Naive thymus-derived CD4-positive, alpha-beta T cell (primary cell): ENCODE data around the gene MED20. TPM values are rescaled to one million over a fixed set of nuclear protein-coding genes. Genes with fewer than 3 reads are reported as not detected.

ENCODE experiments used
- ATAC-seq: fragments of 150-1000 bp; cut with Tn5 transposase; 2 replicates; pipeline ENCODE4 v1.10.0; 2021; ENCODE audit warnings: mild to moderate bottlenecking, moderate library complexity
- CTCF ChIA-PET: fragments of 350-600 bp; sonication (Branson Sonifier 250); formaldehyde crosslinking; loops from one replicate; lab custom pipeline; 2021; ENCODE audit warnings: antibody characterized with exemption; lab: Charles Lee
- POLR2A ChIA-PET: fragments of 350-600 bp; sonication (Branson Sonifier 250); formaldehyde crosslinking; loops from one replicate; lab custom pipeline; 2021; ENCODE audit warnings: antibody characterized with exemption, inconsistent platforms; lab: Charles Lee
- DNase-seq, 9 donors: peaks; one replicate each; pipeline versions ENCODE4 v3.0.0 to v3.0.0-alpha.2; 2020 to 2022; ENCODE audit warnings: mixed read lengths in 1 of 9
- H3K27ac ChIP-seq: one replicate; pipeline ENCODE4 v1.7.0; 2013; ENCODE audit warnings: mild to moderate bottlenecking, low read depth, low read length, moderate library complexity
- H3K27me3 ChIP-seq, 2 donors: one replicate each; pipeline ENCODE4 v1.7.0; 2013; ENCODE audit warnings: low read length in 2 of 2, mild to moderate bottlenecking in 2 of 2, moderate library complexity in 2 of 2; ENCODE audit not compliant: control insufficient read depth in 2 of 2, insufficient read depth in 2 of 2
- H3K36me3 ChIP-seq, 3 experiments: 1 replicate in 2 of 3; 2 replicates in 1 of 3; pipeline ENCODE4 v1.7.0; 2013; ENCODE audit warnings: low read length in 3 of 3, mild to moderate bottlenecking in 3 of 3, moderate library complexity in 1 of 3; ENCODE audit not compliant: insufficient read depth in 3 of 3, control insufficient read depth in 2 of 3
- H3K4me1 ChIP-seq, 2 donors: one replicate each; pipeline ENCODE4 v1.7.0; 2013; ENCODE audit warnings: low read length in 2 of 2, mild to moderate bottlenecking in 2 of 2, moderate library complexity in 1 of 2; ENCODE audit not compliant: control insufficient read depth in 2 of 2, insufficient read depth in 2 of 2
- H3K4me3 ChIP-seq: 2 replicates; pipeline ENCODE4 v1.7.0; 2013; ENCODE audit warnings: mild to moderate bottlenecking, low read length
- H3K9me3 ChIP-seq, 3 experiments: 1 replicate in 2 of 3; 2 replicates in 1 of 3; pipeline ENCODE4 v1.7.0; 2013; ENCODE audit warnings: low read length in 3 of 3; ENCODE audit not compliant: control insufficient read depth in 2 of 3
- H3K27ac Mint-ChIP-seq, 9 donors: one replicate each; pipeline ENCODE4 v1.8.0; 2020 to 2022; ENCODE audit warnings: mixed read lengths in 9 of 9, mild to moderate bottlenecking in 8 of 9, moderate library complexity in 5 of 9, inconsistent platforms in 2 of 9
- H3K27me3 Mint-ChIP-seq, 5 donors: one replicate each; pipeline ENCODE4 v1.8.0; 2021 to 2022; ENCODE audit warnings: mixed read lengths in 5 of 5, mild to moderate bottlenecking in 1 of 5
- H3K36me3 Mint-ChIP-seq, 5 donors: one replicate each; pipeline ENCODE4 v1.8.0; 2020 to 2022; ENCODE audit warnings: mixed read lengths in 5 of 5, mild to moderate bottlenecking in 3 of 5, inconsistent platforms in 1 of 5
- H3K4me1 Mint-ChIP-seq, 7 donors: one replicate each; pipeline ENCODE4 v1.8.0; 2020 to 2022; ENCODE audit warnings: mixed read lengths in 7 of 7, mild to moderate bottlenecking in 3 of 7, inconsistent platforms in 1 of 7
- H3K4me3 Mint-ChIP-seq, 10 donors: one replicate each; pipeline ENCODE4 v1.8.0; 2020 to 2022; ENCODE audit warnings: mild to moderate bottlenecking in 10 of 10, mixed read lengths in 10 of 10, moderate library complexity in 6 of 10, inconsistent platforms in 2 of 10
- H3K9me3 Mint-ChIP-seq, 11 donors: one replicate each; pipeline ENCODE4 v1.8.0; 2020 to 2022; ENCODE audit warnings: mixed read lengths in 11 of 11, mild to moderate bottlenecking in 4 of 11, inconsistent platforms in 1 of 11, moderate library complexity in 1 of 11
- intact Hi-C, 2 donors: fragments of 100-400 bp; cut with micrococcal nuclease; formaldehyde crosslinking; loops; one replicate each; pipeline ENCODE4 v1.15.1; 2023
- polyA plus RNA-seq, 2 donors: library from polyadenylated mRNA; unstranded; fragments of 300-500 nt; fragmentation: Illumina TruSeq; gene quantifications; one replicate each; pipeline ENCODE4 v1.2.3, GENCODE V29; 2021
- total RNA-seq, 6 experiments: library from RNA in 5 of 6; stranded (reverse) in 5 of 6; gene quantifications; 1 replicate in 5 of 6; 2 replicates in 1 of 6; pipeline ENCODE4 v1.2.3 and lab custom pipeline; 2021 to 2026

The MED20 gene
- total and polyA plus RNA-seq, 7 experiments from 2014 or later: 4.2 to 21.7 (median 7.6) TPM

- Histone ChIP-seq H3K27me3 (no peaks in the 10 kb centered on the region), H3K27ac (peak overlapping the region; percentile 66), H3K9me3 (no peaks in the 10 kb centered on the region), H3K36me3 (peaks cover 0 to 13% (median 0%) of the 10 kb centered on the region in 3 experiments), H3K4me1 (peaks cover 43 to 61% of the 10 kb centered on the region in 2 donors), H3K4me3 (peak overlapping the region; percentile 68)
- H3K4me1 Mint-ChIP-seq: peaks cover 36 to 80% (median 67%) of the 10 kb centered on the region in 7 donors
- ChIA-PET CTCF (interaction anchor here (0.6 to 1.2 kb wide), 4 partner anchors 21 to 104 kb away, joined by 3 to 6 read pairs (median 3); no protein-coding TSS in a partner anchor), POLR2A (interaction anchor here (0.5 to 11.8 kb wide), 9 partner anchors 11 to 103 kb away, joined by 3 to 180 read pairs (median 3); partner anchors contain the start of genes BYSL and TAF8)
- peak overlapping the region; percentile 83 to 95 (median 92) for H3K27ac Mint-ChIP-seq
- H3K27me3 Mint-ChIP-seq: no peaks in the 10 kb centered on the region
- ATAC-seq (peak; percentile 12), DNase-seq (peak in 3 of 9 donors; percentile 34 to 46 (median 35))
- peaks cover 0 to 37% (median 1%) of the 10 kb centered on the region in 5 donors for H3K36me3 Mint-ChIP-seq
- intact Hi-C loops: loop anchor here (1.0 to 5.0 kb wide), 3 partner anchors 35 to 620 kb away; partner anchors contain the start of gene UBR2 (in 1 of the 2)
- H3K9me3 Mint-ChIP-seq: peaks cover 0 to 9% (median 0%) of the 10 kb centered on the region in 11 donors
- peak overlapping the region; percentile 79 to 96 (median 92) for H3K4me3 Mint-ChIP-seq
Measured at GRCh38 chr6:41942067-41942851, 21.3 kb upstream of the MED20 start.

GRCh38 chr6:41941280-41942066, 20.5 kb upstream of the MED20 start, which contains the start of gene CCND3:
TSS of gene CCND3 (minus strand) at chr6:41941808. CDS start at chr6:41941649, 159 bp downstream.
- Histone ChIP-seq H3K4me1 (peaks cover 51 to 68% of the 10 kb centered on the region in 2 donors), H3K4me3 (peak within 1 kb of the TSS; percentile 68), H3K9me3 (no peaks in the 10 kb centered on the region), H3K36me3 (peaks cover 4 to 20% (median 7%) of the 10 kb centered on the region in 3 experiments), H3K27ac (peak within 1 kb of the TSS; percentile 76), H3K27me3 (no peaks in the 10 kb centered on the region)
- Mint-ChIP-seq H3K36me3 (peaks cover 0 to 43% (median 2%) of the 10 kb centered on the region in 5 donors), H3K9me3 (peaks cover 0 to 9% (median 0%) of the 10 kb centered on the region in 11 donors), H3K4me3 (peak within 1 kb of the TSS; percentile 91 to 100 (median 93)), H3K4me1 (peaks cover 40 to 83% (median 69%) of the 10 kb centered on the region in 7 donors), H3K27ac (peak within 1 kb of the TSS; percentile 90 to 96 (median 94)), H3K27me3 (no peaks in the 10 kb centered on the region)
- DNase-seq (peak; percentile 63 to 93 (median 76)), ATAC-seq (peak; percentile 86)
- ChIA-PET POLR2A (interaction anchor here (0.6 to 11.8 kb wide), 8 partner anchors 9 to 104 kb away, joined by 3 to 180 read pairs (median 3); partner anchors contain the start of genes BYSL and TAF8), CTCF (interaction anchor here (1.1 to 1.2 kb wide), 2 partner anchors 103 to 104 kb away, joined by 3 to 6 read pairs; no protein-coding TSS in a partner anchor)
- intact Hi-C loops: loop anchor here (1.0 to 5.0 kb wide), 8 partner anchors 15 to 621 kb away; partner anchors contain the start of genes USP49 (in 2 of the 2), BYSL (in 1 of the 2), MED20 (in 1 of the 2) and PRICKLE4 (in 1 of the 2)

GRCh38 chr6:41940759-41941279, 19.9 kb upstream of the MED20 start:
- ATAC-seq: no peak
- peaks cover 4 to 22% (median 10%) of the 10 kb centered on the region in 3 experiments for H3K36me3 ChIP-seq
- POLR2A ChIA-PET: interaction anchor here (0.7 to 11.8 kb wide), 6 partner anchors 9 to 131 kb away, joined by 3 to 180 read pairs (median 3); partner anchors contain the start of gene TAF8

GRCh38 chr6:41939848-41940758, 19.2 kb upstream of the MED20 start:
- H3K9me3 Mint-ChIP-seq: peaks cover 0 to 9% (median 0%) of the 10 kb centered on the region in 11 donors

More at GRCh38 chr6:41940759-41941279, 19.9 kb upstream of the MED20 start:
- no peaks in the 10 kb centered on the region for H3K9me3 ChIP-seq
- peaks cover 57 to 70% of the 10 kb centered on the region in 2 donors for H3K4me1 ChIP-seq
- H3K4me1 Mint-ChIP-seq: peaks cover 46 to 84% (median 71%) of the 10 kb centered on the region in 7 donors
- H3K4me3 ChIP-seq: peak overlapping the region; percentile 68
- peaks cover 0 to 9% (median 0%) of the 10 kb centered on the region in 11 donors for H3K9me3 Mint-ChIP-seq
- H3K27ac ChIP-seq: peak overlapping the region; percentile 76
- H3K36me3 Mint-ChIP-seq: peaks cover 0 to 46% (median 5%) of the 10 kb centered on the region in 5 donors
- CTCF ChIA-PET: interaction anchor here (1.7 to 3.3 kb wide), 2 partner anchors 104 to 154 kb away, joined by 4 to 32 read pairs; no protein-coding TSS in a partner anchor
- H3K4me3 Mint-ChIP-seq: peak overlapping the region; percentile 64 to 100 (median 92)
- no peaks in the 10 kb centered on the region for H3K27me3 Mint-ChIP-seq
- DNase-seq: peak in 8 of 9 donors; percentile 49 to 66 (median 57)
- intact Hi-C loops: loop anchor here (1.0 to 5.0 kb wide), 8 partner anchors 16 to 621 kb away; partner anchors contain the start of genes USP49 (in 2 of the 2), BYSL (in 1 of the 2), MED20 (in 1 of the 2) and PRICKLE4 (in 1 of the 2)
- no peaks in the 10 kb centered on the region for H3K27me3 ChIP-seq
- H3K27ac Mint-ChIP-seq: peak overlapping the region; percentile 90 to 96 (median 93)

More at GRCh38 chr6:41939848-41940758, 19.2 kb upstream of the MED20 start:
- ChIA-PET CTCF (interaction anchor here (0.7 to 4.5 kb wide), 7 partner anchors 10 to 153 kb away, joined by 3 to 32 read pairs (median 4); partner anchors contain the start of genes BYSL and MED20), POLR2A (interaction anchor here (0.7 to 11.8 kb wide), 8 partner anchors 9 to 132 kb away, joined by 3 to 180 read pairs (median 4); partner anchors contain the start of gene TAF8)
- Mint-ChIP-seq H3K27ac (peak overlapping the region; percentile 90 to 96 (median 93)), H3K4me3 (peak overlapping the region; percentile 64 to 100 (median 92)), H3K27me3 (no peaks in the 10 kb centered on the region), H3K4me1 (peaks cover 46 to 85% (median 73%) of the 10 kb centered on the region in 7 donors), H3K36me3 (peaks cover 0 to 47% (median 5%) of the 10 kb centered on the region in 5 donors)
- H3K27me3 ChIP-seq: no peaks in the 10 kb centered on the region
- H3K27ac ChIP-seq: peak overlapping the region; percentile 76
- DNase-seq (peak in 2 of 9 donors; percentile 32 to 50), ATAC-seq (no peak)
- intact Hi-C loops: loop anchor here (1.0 to 10.0 kb wide), 9 partner anchors 17 to 1695 kb away; partner anchors contain the start of genes MAD2L1BP (in 1 of the 2), TOMM6 (in 1 of the 2), UBR2 (in 1 of the 2) and USP49 (in 1 of the 2)
- peaks cover 64 to 70% of the 10 kb centered on the region in 2 donors for H3K4me1 ChIP-seq
- peak overlapping the region; percentile 68 for H3K4me3 ChIP-seq
- H3K9me3 ChIP-seq: no peaks in the 10 kb centered on the region
- H3K36me3 ChIP-seq: peaks cover 7 to 29% (median 16%) of the 10 kb centered on the region in 3 experiments
